DND-41 (cell line): ENCODE results near the gene KRT84.

ENCODE experiments used
- EZH2 ChIP-seq: IDR thresholded peaks from 3 replicates; pipeline ENCODE4 v1.6.1; 2012; ENCODE audit warnings: borderline replicate concordance, low read depth, mild to moderate bottlenecking, moderate library complexity, low read length, inconsistent platforms; ENCODE audit not compliant: severe bottlenecking
- TF ChIP-seq, protein P1 (sequence below): IDR thresholded peaks from 2 replicates; pipeline ENCODE4 v1.5.1; 2012; ENCODE audit warnings: borderline replicate concordance, low read length, moderate library complexity, mild to moderate bottlenecking; ENCODE audit not compliant: poor library complexity, severe bottlenecking; ENCODE audit errors: extremely low read depth

- TF ChIP-seq, protein P1, sequence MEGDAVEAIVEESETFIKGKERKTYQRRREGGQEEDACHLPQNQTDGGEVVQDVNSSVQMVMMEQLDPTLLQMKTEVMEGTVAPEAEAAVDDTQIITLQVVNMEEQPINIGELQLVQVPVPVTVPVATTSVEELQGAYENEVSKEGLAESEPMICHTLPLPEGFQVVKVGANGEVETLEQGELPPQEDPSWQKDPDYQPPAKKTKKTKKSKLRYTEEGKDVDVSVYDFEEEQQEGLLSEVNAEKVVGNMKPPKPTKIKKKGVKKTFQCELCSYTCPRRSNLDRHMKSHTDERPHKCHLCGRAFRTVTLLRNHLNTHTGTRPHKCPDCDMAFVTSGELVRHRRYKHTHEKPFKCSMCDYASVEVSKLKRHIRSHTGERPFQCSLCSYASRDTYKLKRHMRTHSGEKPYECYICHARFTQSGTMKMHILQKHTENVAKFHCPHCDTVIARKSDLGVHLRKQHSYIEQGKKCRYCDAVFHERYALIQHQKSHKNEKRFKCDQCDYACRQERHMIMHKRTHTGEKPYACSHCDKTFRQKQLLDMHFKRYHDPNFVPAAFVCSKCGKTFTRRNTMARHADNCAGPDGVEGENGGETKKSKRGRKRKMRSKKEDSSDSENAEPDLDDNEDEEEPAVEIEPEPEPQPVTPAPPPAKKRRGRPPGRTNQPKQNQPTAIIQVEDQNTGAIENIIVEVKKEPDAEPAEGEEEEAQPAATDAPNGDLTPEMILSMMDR, result no peak
- TF ChIP-seq EZH2, result no peak
Observed at GRCh38 chr12:52425466-52425865, 40.0 kb upstream of the KRT84 start.
